ENCODE data around the gene OR2A2.

- TF ChIP-seq TAF1 (IDR thresholded peaks at IDR 0.05; ENCODE audit: borderline replicate concordance, low read depth, low read length) (no peak), POLR2AphosphoS5 (IDR thresholded peaks at IDR 0.05; ENCODE audit: low read depth, low read length) (no peak), POLR2A (IDR thresholded peaks at IDR 0.05; ENCODE audit: low read depth, low read length) (no peak)
Observed at GRCh38 chr7:144118341-144118740, 9.0 kb downstream of the OR2A2 start.

Data from GM12892 (cell line).